ENCODE results near the gene FIGN. TPM values are rescaled to one million over a fixed set of nuclear protein-coding genes. Genes with fewer than 3 reads are reported as not detected.

Gene FIGN
- total and polyA plus RNA-seq, 9 of the 15 experiments (the other 6 are each of a cell fraction or from before 2014, with no cell fraction given): 0.02 TPM; not detected in 8

- H3K27me3 ChIP-seq (ENCODE audit: control insufficient read depth in 2 of 2, insufficient read depth in 2 of 2, low read length in 2 of 2): no peaks in the 10 kb centered on the region
- H3K9me3 ChIP-seq (replicated peaks; ENCODE audit: control insufficient read depth, insufficient read depth, low read depth, low read length): no peaks in the 10 kb centered on the region; the same call in 1 of the 2 replicates
- BruUV-seq (replicated peaks): no TSS peak
- H3K4me2 ChIP-seq (ENCODE audit: insufficient read depth, low read length): no peak overlapping the region
- intact Hi-C loops (cut with micrococcal nuclease) (no loop called here), in situ Hi-C loops (cut with MboI) (no loop called here)
- ChIA-PET CTCF (ENCODE audit: low intra/inter-chr PET ratio) (no interaction called here), POLR2A (no interaction called here)
- H3K27ac ChIP-seq (ENCODE audit: extremely low read depth, low read depth, low read length): no peak overlapping the region
- no peak overlapping the region for H2AFZ ChIP-seq (ENCODE audit: low read depth, low read length)
- H3K9me1 ChIP-seq (ENCODE audit: control insufficient read depth, insufficient read depth, low read length): no peaks in the 10 kb centered on the region
- 4% methylated on average over 1 of the region's 1 CpG for whole genome bisulfite sequencing (ENCODE audit: insufficient coverage, low coverage, missing lambda C conversion rate)
- no peaks in the 10 kb centered on the region for H3K36me3 ChIP-seq (ENCODE audit: control insufficient read depth, insufficient read depth, low read length)
- no peak for ATAC-seq
- no peaks in the 10 kb centered on the region for H3K4me1 ChIP-seq (replicated peaks in 1 of 2; ENCODE audit: control insufficient read depth in 2 of 2, insufficient read depth in 2 of 2, low read length in 2 of 2)
- no peaks in the 10 kb centered on the region for H3K79me2 ChIP-seq (ENCODE audit: control insufficient read depth, insufficient read depth, low read length)
- H3K4me3 ChIP-seq: no peak overlapping the region
- DNase-seq (ENCODE audit: extremely low read depth in 1 of 4, low spot score in 3 of 4): no peak
- no peak for TF ChIP-seq ZNF668 (CRISPR knock-in tag; IDR thresholded peaks at IDR 0.05)
- TF ChIP-seq CBX2 (IDR thresholded peaks at IDR 0.05; ENCODE audit: insufficient read depth, low read length, poor library complexity, severe bottlenecking): no peak
- TF ChIP-seq HDAC1 (IDR thresholded peaks at IDR 0.05): no peak
- no peak for TF ChIP-seq NRF1 (conservative IDR thresholded peaks at IDR 0.05 in 1 of 2, IDR thresholded peaks at IDR 0.05 in 1 of 2)
- TF ChIP-seq ATF1 (CRISPR knock-in tag; IDR thresholded peaks at IDR 0.05): no peak
- no peak for TF ChIP-seq ATF1 (tag; IDR thresholded peaks at IDR 0.05)
- no peak for TF ChIP-seq MYC (IDR thresholded peaks at IDR 0.05; ENCODE audit: low read depth, low read length)
- no peak for TF ChIP-seq MYC (CRISPR knock-in tag; IDR thresholded peaks at IDR 0.05; ENCODE audit: borderline replicate concordance, low read depth)
- no peak for TF ChIP-seq PTTG1 (tag; IDR thresholded peaks at IDR 0.05; ENCODE audit: low read depth)
- no peak for TF ChIP-seq ZNF239 (CRISPR knock-in tag; IDR thresholded peaks at IDR 0.05)
- TF ChIP-seq ZKSCAN8 (CRISPR knock-in tag; IDR thresholded peaks at IDR 0.05): no peak
- no peak for TF ChIP-seq MTA1 (IDR thresholded peaks at IDR 0.05; ENCODE audit: borderline replicate concordance)
- TF ChIP-seq TEAD1 (CRISPR knock-in tag; IDR thresholded peaks at IDR 0.05): no peak
- TF ChIP-seq BCOR (IDR thresholded peaks at IDR 0.05): no peak
- no peak for TF ChIP-seq RBM25 (IDR thresholded peaks at IDR 0.05; ENCODE audit: low read depth, low read length, severe bottlenecking)
- FAIRE-seq: no peak
- H3K9ac ChIP-seq (ENCODE audit: insufficient read depth in 1 of 2, low read depth in 2 of 2, low read length in 2 of 2): no peak overlapping the region
- H4K20me1 ChIP-seq (replicated peaks; ENCODE audit: control insufficient read depth, insufficient read depth, low read length): no peaks in the 10 kb centered on the region
Observed at GRCh38 chr2:163682695-163683094, 53.1 kb downstream of the FIGN start.

Data from K562 (cell line).